MM.1S (cell line): Measurements from ENCODE around the gene TMEM175.

ENCODE experiments used
- EZH2 ChIP-seq: fragments of 300-600 bp; sonication (generic); optimal IDR thresholded peaks from 2 replicates; pipeline ENCODE3; 2017; ENCODE audit warnings: low read depth, mild to moderate bottlenecking, antibody characterized with exemption, low read length, mixed read lengths
- EZH2phosphoT487 ChIP-seq: fragments of 300-600 bp; sonication (generic); IDR thresholded peaks from 2 replicates; pipeline ENCODE4 v1.6.1; 2018; ENCODE audit warnings: antibody characterized with exemption, low read length
- TF ChIP-seq, protein P1 (sequence below): fragments of 300-600 bp; sonication (generic); IDR thresholded peaks from 2 replicates; pipeline ENCODE4 v1.5.1; 2016; ENCODE audit warnings: antibody characterized with exemption, low read length, mixed read lengths

- TF ChIP-seq, protein P1, sequence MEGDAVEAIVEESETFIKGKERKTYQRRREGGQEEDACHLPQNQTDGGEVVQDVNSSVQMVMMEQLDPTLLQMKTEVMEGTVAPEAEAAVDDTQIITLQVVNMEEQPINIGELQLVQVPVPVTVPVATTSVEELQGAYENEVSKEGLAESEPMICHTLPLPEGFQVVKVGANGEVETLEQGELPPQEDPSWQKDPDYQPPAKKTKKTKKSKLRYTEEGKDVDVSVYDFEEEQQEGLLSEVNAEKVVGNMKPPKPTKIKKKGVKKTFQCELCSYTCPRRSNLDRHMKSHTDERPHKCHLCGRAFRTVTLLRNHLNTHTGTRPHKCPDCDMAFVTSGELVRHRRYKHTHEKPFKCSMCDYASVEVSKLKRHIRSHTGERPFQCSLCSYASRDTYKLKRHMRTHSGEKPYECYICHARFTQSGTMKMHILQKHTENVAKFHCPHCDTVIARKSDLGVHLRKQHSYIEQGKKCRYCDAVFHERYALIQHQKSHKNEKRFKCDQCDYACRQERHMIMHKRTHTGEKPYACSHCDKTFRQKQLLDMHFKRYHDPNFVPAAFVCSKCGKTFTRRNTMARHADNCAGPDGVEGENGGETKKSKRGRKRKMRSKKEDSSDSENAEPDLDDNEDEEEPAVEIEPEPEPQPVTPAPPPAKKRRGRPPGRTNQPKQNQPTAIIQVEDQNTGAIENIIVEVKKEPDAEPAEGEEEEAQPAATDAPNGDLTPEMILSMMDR, result no peak
- TF ChIP-seq EZH2, result no peak
- no peak for TF ChIP-seq EZH2phosphoT487
Measured at GRCh38 chr4:911221-911751, 21.0 kb upstream of the TMEM175 start.
